Fibroblast of lung (primary cell): ENCODE measurements around the gene ATRN.
"Not testable (repeated sequence)": the region's sequence is repeated elsewhere in the genome, so short reads cannot be mapped to it uniquely, and the experiment has no call there.

Source experiments
- CTCF ChIP-seq, 2 donors: IDR thresholded peaks in 1 of 2; conservative IDR thresholded peaks in 1 of 2; 1 replicate in 1 of 2; 2 replicates in 1 of 2; pipeline ENCODE4 v1.5.1; 2011 to 2012; ENCODE audit warnings: low read length in 2 of 2, control low read depth in 1 of 2, inconsistent platforms in 1 of 2, low read depth in 1 of 2, mild to moderate bottlenecking in 1 of 2
- EZH2 ChIP-seq: IDR thresholded peaks from 2 replicates; pipeline ENCODE4 v1.5.1; 2012; ENCODE audit warnings: low read length, control low read depth, mild to moderate bottlenecking; ENCODE audit errors: missing control alignments

GRCh38 chr20:3615171-3615840 lies 144.5 kb downstream of the ATRN start:
- not testable (repeated sequence) for TF ChIP-seq CTCF (conservative IDR thresholded peaks at IDR 0.05 in 1 of 2, IDR thresholded peaks at IDR 0.05 in 1 of 2; ENCODE audit: low read depth in 1 of 2, low read length in 2 of 2); EZH2
